Osteoblast (primary cell): ENCODE data around the gene OR7C2. TPM values are rescaled to one million over a fixed set of nuclear protein-coding genes. Genes with fewer than 3 reads are reported as not detected.

Experiments
- DNase-seq: peaks from one replicate; pipeline ENCODE4 v3.0.0; 2011; ENCODE audit warnings: low spot score, mixed read lengths; ENCODE audit not compliant: insufficient read length; ENCODE audit errors: missing footprints
- H2AFZ ChIP-seq: 2 replicates; pipeline ENCODE4 v1.6.0; 2011; ENCODE audit warnings: mild to moderate bottlenecking, low read length
- H3K27ac ChIP-seq: 2 replicates; pipeline ENCODE4 v1.5.1; 2011; ENCODE audit warnings: mild to moderate bottlenecking, low read depth, low read length, moderate library complexity
- H3K27me3 ChIP-seq: 2 replicates; pipeline ENCODE4 v1.6.0; 2012; ENCODE audit warnings: mild to moderate bottlenecking, control low read depth, inconsistent platforms, low read length, moderate library complexity; ENCODE audit not compliant: insufficient read depth
- H3K36me3 ChIP-seq: 2 replicates; pipeline ENCODE4 v1.5.1; 2011; ENCODE audit warnings: mild to moderate bottlenecking, low read length, control low read depth, moderate library complexity; ENCODE audit not compliant: insufficient read depth
- H3K4me1 ChIP-seq: 2 replicates; pipeline ENCODE4 v1.5.1; 2011; ENCODE audit warnings: mild to moderate bottlenecking, low read length, control low read depth, moderate library complexity; ENCODE audit not compliant: insufficient read depth
- H3K4me2 ChIP-seq: 2 replicates; pipeline ENCODE4 v1.6.0; 2011; ENCODE audit warnings: mild to moderate bottlenecking, low read length; ENCODE audit not compliant: insufficient read depth
- H3K4me3 ChIP-seq: fragments of 200-600 bp; sonication (generic); 3 replicates; pipeline ENCODE4 v1.5.1; 2012; ENCODE audit warnings: mild to moderate bottlenecking, low read length, inconsistent platforms; ENCODE audit not compliant: insufficient read depth
- H3K79me2 ChIP-seq: 2 replicates; pipeline ENCODE4 v1.6.0; 2012; ENCODE audit warnings: mild to moderate bottlenecking, low read length, control low read depth, inconsistent platforms; ENCODE audit not compliant: insufficient read depth
- H3K9me3 ChIP-seq: 2 replicates; pipeline ENCODE4 v1.5.1; 2011; ENCODE audit warnings: low read depth, low read length, control low read depth
- H4K20me1 ChIP-seq: 2 replicates; pipeline ENCODE4 v1.6.0; 2012; ENCODE audit warnings: mild to moderate bottlenecking, low read length, control low read depth; ENCODE audit not compliant: insufficient read depth
- total RNA-seq: library from RNA; depleted of rRNA; stranded (reverse); fragments of >200 nt; gene quantifications from 2 replicates; pipeline ENCODE4 v1.2.3, GENCODE V29; 2012
- TF ChIP-seq, protein P1 (sequence below): IDR thresholded peaks from 2 replicates; pipeline ENCODE4 v1.5.1; 2011; ENCODE audit warnings: mild to moderate bottlenecking, low read depth, low read length, moderate library complexity; ENCODE audit errors: extremely low read depth

The OR7C2 gene
- total RNA-seq, 1 donor = not detected

- TF ChIP-seq, protein P1, sequence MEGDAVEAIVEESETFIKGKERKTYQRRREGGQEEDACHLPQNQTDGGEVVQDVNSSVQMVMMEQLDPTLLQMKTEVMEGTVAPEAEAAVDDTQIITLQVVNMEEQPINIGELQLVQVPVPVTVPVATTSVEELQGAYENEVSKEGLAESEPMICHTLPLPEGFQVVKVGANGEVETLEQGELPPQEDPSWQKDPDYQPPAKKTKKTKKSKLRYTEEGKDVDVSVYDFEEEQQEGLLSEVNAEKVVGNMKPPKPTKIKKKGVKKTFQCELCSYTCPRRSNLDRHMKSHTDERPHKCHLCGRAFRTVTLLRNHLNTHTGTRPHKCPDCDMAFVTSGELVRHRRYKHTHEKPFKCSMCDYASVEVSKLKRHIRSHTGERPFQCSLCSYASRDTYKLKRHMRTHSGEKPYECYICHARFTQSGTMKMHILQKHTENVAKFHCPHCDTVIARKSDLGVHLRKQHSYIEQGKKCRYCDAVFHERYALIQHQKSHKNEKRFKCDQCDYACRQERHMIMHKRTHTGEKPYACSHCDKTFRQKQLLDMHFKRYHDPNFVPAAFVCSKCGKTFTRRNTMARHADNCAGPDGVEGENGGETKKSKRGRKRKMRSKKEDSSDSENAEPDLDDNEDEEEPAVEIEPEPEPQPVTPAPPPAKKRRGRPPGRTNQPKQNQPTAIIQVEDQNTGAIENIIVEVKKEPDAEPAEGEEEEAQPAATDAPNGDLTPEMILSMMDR = no peak
- Histone ChIP-seq H2AFZ (no peak overlapping the region), H3K9me3 (no peaks in the 10 kb centered on the region), H3K36me3 (no peaks in the 10 kb centered on the region), H3K27me3 (peaks cover 3% of the 10 kb centered on the region), H3K4me1 (no peaks in the 10 kb centered on the region), H3K4me3 (no peak overlapping the region), H3K27ac (no peak overlapping the region), H3K79me2 (no peaks in the 10 kb centered on the region), H4K20me1 (no peaks in the 10 kb centered on the region), H3K4me2 (no peak overlapping the region)
- DNase-seq = no peak
Measured at GRCh38 chr19:14985133-14985532, 43.8 kb downstream of the OR7C2 start.

Other genes with a start within 250 kb of the OR7C2 start
- gene ADGRE2, start 162.9 kb upstream of the OR7C2 start, total RNA-seq = 0.59 and 0.72 TPM in 2 replicates
- not detected in 2 replicates for gene OR7A5, start 106.3 kb upstream of the OR7C2 start, total RNA-seq
- gene OR7C1, start 106.3 kb upstream of the OR7C2 start, total RNA-seq = not detected in 2 replicates
- gene OR7A10, start 92.6 kb upstream of the OR7C2 start, total RNA-seq = not detected in 2 replicates
- not detected in 2 replicates for gene OR7A17, start 55.4 kb upstream of the OR7C2 start, total RNA-seq
- gene SLC1A6, start 38.4 kb downstream of the OR7C2 start, total RNA-seq = not detected in 2 replicates
- gene CASP14, start 108.0 kb downstream of the OR7C2 start, total RNA-seq = not detected in 2 replicates
- gene OR1I1, start 140.7 kb downstream of the OR7C2 start, total RNA-seq = not detected in 2 replicates
- 45.1 and 56.8 TPM in 2 replicates for gene SYDE1, start 165.9 kb downstream of the OR7C2 start, total RNA-seq